ENCODE measurements around the gene ARCN1.

Gene ARCN1

DNA sequence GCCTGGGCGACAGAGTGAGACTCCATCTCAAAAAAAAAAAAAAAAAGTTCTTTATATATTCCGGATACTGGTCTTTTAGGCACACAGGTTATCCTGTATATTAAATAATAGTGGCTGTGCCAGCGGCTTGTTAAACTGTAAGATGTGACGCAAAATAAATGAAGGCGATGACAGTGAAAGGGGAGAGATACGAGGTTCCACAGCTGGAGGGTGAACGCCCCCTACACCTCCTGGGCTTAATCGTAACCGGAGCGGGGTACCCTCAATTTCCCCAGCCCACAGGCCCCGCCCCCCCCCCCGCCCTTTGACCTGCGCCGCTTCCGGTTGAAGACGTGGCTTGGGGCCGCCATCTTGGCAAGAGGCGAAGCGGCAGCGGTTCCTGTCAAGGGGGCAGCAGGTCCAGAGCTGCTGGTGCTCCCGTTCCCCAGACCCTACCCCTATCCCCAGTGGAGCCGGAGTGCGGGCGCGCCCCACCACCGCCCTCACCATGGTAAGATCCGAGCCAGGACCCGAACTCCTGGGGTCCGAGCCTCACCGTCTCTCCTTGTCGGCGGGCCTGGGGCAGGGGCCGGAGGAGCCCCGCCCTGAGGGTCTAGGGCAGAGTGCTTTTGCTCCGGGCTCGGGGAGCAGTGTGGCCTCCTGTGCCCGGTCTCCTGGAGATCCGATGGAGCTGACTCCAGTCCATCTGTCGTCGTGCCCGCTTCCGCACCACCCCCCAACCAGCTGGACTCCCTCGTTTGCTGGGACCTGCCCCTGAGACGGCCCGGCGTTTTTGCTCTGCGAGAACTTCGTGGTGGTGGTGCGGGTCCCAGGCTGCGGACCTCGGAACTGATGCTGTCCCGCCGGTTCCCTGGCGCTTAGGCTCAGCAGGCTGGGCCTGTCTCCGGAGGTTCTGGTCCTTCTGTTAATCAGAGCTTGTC lies at the start of gene ARCN1:
Gene ARCN1, plus strand, starts transcription at position 349 of the 920 bp plus-strand sequence. Its CDS starts 139 bp downstream, at position 488.
- DNase-seq (ENCODE audit: low read depth) = peak; percentile 75

DNA sequence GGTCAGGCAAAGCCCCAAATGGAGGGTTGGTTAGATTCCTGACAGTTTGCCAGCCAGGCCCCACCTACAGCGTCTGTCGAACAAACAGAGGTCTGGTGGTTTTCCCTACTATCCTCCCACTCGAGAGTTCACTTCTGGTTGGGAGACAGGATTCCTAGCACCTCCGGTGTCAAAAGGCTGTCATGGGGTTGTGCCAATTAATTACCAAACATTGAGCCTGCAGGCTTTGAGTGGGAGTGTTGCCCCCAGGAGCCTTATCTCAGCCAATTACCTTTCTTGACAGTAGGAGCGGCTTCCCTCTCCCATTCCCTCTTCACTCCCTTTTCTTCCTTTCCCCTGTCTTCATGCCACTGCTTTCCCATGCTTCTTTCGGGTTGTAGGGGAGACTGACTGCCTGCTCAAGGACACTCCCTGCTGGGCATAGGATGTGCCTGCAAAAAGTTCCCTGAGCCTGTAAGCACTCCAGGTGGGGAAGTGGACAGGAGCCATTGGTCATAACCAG lies 49.6 kb upstream of the ARCN1 start:
- no peak for DNase-seq (ENCODE audit: low read depth)

DNA sequence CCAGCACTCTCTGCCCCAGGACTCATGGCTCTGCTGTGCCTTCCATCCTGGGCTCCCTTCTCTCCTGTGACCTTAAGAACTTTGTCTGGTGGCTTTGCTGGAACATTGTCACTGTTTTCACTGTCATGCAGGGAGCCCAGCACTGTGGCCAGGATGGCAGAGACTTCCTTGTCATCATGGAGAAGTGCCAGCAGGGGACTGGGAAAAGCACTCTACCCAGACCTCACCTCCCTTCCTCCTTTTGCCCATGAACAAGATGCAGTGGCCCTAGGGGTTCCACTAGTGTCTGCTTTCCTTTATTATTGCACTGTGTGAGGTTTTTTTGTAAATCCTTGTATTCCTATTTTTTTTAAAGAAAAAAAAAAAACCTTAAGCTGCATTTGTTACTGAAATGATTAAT lies 47.9 kb upstream of the ARCN1 start:
- DNase-seq (ENCODE audit: low read depth) = no peak

DNA sequence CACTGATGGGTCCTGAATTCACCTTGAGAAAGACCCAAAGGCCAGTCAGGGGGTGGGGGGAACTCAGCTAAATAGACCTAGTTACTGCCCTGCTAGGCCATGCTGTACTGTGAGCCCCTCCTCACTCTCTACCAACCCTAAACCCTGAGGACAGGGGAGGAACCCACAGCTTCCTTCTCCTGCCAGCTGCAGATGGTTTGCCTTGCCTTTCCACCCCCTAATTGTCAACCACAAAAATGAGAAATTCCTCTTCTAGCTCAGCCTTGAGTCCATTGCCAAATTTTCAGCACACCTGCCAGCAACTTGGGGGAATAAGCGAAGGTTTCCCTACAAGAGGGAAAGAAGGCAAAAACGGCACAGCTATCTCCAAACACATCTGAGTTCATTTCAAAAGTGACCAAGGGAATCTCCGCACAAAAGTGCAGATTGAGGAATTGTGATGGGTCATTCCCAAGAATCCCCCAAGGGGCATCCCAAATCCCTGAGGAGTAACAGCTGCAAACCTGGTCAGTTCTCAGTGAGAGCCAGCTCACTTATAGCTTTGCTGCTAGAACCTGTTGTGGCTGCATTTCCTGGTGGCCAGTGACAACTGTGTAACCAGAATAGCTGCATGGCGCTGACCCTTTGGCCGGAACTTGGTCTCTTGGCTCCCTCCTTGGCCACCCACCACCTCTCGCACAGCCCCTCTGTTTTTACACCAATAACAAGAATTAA lies 47.3 kb upstream of the ARCN1 start:
- no peak for DNase-seq (ENCODE audit: low read depth)

DNA sequence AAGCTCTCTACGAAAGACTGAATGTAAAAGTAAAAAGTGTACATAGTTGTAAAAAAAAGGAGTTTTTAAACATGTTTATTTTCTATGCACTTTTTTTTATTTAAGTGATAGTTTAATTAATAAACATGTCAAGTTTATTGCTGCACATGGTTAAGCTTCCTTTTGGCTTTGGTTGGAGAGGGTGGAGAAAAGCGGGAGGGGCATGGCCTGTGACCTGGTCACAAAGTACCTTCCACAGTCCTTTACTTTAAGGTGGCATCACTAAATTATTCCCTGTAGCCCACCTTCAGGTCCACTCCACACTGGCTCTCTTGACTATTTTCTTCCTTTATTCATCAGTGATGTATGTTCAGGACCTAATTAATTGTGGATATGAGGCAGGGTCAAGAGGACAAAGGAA lies 45.5 kb upstream of the ARCN1 start:
- no peak for DNase-seq (ENCODE audit: low read depth)

DNA sequence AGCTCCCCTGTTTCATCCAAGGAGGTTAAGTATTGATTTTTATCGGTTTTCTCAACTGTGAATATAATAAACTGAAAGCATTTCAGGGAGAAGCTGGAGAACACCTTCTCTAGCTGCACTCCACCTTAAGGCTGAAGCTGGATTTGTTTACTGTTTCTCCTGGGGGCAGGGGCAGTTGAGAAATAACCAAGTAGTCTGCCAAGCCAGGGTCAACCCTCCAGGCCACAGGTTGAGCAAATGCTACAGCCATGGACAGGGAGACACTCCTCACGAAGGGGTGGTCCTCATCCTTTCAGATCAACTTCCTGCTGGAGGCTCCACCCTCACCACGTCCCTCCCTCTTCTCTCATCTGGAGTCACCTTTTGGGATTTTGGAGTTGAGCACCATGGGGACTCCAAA lies 45.1 kb upstream of the ARCN1 start, which contains the start of gene TTC36:
Gene TTC36, plus strand, starts transcription at position 366 of the 400 bp plus-strand sequence. Its CDS starts 21 bp downstream, at position 387.
- no peak for DNase-seq (ENCODE audit: low read depth)

DNA sequence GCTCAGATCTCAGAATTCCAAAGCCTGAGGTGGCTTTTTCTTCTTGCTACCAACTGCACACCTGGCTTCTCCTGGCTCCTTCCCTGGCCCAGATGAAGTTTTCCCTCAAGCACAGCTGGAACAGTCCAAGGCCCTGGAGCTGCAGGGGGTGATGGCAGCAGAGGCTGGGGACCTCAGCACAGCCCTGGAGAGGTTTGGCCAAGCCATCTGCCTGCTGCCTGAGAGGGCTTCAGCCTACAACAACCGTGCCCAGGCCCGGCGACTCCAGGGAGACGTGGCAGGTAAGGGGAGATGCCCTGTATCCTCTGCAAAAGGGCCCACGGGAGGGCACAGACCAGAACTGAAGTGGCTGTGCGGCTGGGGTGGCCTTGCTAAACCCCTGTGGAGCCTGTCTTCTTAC lies 43.7 kb upstream of the ARCN1 start:
- no peak for DNase-seq (ENCODE audit: low read depth)

DNA sequence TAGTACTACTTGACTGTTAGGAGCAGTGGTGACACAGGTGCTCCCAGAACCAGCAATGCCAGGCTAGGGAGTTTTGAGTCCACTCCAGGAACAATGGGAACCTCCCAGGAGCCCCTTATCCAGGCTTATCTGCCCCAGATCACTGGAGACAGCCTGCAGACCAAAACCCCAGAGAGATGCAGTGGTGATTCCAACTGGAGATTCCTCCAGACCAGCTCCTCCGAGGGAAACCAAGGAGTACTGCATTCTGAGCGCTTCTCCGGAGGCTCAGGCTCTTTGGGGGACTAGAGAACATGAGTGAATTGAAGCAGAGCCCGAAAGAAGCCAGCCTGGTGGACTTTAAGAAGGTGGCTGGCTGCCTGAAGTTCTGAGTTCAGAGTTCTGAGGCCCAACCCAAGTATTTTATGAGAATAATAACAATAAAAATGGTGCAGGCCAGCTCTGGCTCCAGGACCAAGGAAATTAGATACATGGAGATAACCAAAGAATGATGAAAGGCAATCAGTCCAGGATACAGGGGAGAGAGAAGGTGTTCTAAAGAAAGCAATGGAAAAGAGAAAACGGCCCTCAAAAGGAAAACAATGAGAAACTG lies 42.5 kb upstream of the ARCN1 start:
- DNase-seq (ENCODE audit: low read depth) = no peak

DNA sequence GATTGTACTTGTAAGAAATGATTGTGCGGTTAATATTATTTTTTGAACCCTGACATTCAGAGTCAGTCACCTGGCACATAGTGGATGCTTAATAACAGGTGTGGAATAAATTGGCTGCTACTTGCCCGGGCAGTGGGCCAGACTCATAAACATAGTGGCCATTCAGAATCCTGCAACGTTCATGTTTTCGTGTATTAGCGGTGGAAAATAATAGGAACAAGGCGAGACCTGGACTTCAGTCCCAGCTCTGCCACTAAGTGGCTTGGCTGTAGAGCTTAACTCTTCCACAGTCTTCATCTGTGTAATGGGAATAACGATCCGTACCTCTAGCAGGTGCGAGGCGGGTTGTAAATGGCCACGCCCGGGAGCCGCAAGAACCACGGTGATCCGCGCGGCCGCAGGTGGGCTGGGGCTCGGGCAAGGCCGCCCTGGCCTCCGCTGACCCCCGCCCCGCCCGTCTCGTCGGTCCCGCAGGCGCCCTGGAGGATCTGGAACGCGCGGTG lies 42.0 kb upstream of the ARCN1 start:
- DNase-seq (ENCODE audit: low read depth) = no peak

DNA sequence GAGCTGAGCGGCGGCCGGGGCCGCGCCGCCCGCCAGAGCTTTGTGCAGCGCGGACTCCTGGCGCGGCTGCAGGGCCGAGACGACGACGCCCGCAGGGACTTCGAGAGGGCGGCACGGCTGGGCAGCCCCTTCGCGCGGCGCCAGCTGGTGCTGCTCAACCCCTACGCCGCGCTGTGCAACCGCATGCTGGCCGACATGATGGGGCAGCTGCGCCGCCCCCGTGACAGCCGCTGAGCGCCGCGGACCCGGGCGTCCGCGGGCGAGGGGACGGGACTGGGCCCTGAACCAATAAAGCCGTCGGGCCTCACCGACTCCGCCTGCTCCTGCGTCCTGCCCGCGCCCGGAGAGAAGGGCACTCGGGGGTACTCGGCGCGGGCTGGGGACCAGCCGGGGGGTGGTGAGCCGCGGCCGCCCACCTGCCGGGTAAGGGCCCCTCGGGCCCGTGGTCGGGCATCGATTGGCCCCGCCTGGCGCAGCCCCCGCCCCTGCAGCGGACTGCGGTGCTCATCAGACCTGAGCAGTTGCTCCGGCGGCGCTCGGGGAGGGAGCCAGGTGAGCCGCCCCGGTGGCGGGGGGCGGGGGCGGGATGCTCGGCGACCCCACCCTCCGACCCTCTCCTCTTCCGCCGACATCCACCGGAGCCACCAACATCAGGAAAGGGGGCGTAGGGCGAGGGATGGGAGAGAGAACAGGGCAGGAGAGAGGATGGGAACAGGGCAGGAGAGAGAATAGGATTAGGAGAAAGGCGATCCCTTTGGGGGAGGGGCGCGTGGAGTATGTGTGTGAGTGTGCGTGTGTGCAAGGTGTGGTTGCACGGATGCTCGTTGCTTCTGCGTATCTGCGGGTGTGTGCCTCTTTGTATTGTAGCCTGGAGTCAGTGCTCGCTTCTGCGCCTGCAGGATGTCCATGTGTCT lies 41.3 kb upstream of the ARCN1 start, which contains the start of gene TMEM25:
Gene TMEM25, plus strand, starts transcription at position 510 of the 914 bp plus-strand sequence. CDS start 610 bp downstream, outside the sequence.
- DNase-seq (ENCODE audit: low read depth) = peak; percentile 67

DNA sequence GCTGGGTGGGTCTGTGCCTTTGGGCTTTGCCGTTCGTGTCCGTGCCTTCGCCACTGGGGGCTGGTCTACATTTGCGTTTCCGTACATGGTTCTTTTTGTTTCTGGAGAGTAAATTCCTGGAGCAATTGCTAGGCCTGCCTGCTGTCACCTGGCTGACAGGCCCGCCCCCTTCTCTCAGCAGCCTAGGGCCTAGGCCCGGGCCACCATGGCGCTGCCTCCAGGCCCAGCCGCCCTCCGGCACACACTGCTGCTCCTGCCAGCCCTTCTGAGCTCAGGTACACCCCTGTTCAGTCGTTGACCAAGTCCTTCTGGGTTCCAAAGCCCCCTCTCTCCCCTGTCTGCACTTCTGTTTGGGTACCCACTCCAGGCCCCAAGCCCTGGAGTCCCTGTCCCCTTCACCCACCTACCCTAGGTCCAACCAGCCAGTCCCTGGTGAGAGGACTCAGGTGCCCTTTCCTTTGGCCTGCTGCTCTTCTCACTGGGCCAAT lies 40.6 kb upstream of the ARCN1 start:
- DNase-seq (ENCODE audit: low read depth) = no peak

DNA sequence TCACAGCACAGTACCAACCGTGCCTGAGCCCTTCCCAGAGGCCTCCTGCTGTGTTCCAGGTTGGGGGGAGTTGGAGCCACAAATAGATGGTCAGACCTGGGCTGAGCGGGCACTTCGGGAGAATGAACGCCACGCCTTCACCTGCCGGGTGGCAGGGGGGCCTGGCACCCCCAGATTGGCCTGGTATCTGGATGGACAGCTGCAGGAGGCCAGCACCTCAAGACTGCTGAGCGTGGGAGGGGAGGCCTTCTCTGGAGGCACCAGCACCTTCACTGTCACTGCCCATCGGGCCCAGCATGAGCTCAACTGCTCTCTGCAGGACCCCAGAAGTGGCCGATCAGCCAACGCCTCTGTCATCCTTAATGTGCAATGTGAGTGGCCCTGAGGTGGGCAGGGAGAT lies 40.1 kb upstream of the ARCN1 start:
- no peak for DNase-seq (ENCODE audit: low read depth)

DNA sequence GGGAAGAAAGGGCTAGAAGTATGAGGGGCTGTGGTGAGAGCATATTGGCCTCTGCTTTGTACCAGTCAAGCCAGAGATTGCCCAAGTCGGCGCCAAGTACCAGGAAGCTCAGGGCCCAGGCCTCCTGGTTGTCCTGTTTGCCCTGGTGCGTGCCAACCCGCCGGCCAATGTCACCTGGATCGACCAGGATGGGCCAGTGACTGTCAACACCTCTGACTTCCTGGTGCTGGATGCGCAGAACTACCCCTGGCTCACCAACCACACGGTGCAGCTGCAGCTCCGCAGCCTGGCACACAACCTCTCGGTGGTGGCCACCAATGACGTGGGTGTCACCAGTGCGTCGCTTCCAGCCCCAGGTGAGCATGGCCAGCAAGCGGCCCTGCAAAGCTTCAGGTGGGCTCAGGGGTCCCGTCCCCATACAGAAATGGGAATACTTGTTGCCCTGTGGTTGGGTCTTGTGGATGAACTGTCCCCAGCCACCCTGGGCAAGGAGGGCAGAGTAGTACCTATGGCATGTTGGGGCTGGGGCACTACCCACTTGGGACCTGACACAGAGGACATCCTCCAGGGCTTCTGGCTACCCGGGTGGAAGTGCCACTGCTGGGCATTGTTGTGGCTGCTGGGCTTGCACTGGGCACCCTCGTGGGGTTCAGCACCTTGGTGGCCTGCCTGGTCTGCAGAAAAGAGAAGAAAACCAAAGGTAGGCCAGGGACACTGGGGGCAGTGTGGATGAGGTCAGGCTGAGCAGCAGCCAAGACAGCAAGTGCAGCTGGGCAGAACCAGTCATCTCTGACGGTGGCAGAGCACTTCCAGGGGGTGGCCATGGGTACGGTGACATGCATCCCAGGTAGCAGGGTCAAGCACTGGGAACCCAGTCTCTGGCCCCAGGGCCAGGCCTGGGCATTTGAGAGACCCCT lies 39.1 kb upstream of the ARCN1 start:
- DNase-seq (ENCODE audit: low read depth) = no peak

DNA sequence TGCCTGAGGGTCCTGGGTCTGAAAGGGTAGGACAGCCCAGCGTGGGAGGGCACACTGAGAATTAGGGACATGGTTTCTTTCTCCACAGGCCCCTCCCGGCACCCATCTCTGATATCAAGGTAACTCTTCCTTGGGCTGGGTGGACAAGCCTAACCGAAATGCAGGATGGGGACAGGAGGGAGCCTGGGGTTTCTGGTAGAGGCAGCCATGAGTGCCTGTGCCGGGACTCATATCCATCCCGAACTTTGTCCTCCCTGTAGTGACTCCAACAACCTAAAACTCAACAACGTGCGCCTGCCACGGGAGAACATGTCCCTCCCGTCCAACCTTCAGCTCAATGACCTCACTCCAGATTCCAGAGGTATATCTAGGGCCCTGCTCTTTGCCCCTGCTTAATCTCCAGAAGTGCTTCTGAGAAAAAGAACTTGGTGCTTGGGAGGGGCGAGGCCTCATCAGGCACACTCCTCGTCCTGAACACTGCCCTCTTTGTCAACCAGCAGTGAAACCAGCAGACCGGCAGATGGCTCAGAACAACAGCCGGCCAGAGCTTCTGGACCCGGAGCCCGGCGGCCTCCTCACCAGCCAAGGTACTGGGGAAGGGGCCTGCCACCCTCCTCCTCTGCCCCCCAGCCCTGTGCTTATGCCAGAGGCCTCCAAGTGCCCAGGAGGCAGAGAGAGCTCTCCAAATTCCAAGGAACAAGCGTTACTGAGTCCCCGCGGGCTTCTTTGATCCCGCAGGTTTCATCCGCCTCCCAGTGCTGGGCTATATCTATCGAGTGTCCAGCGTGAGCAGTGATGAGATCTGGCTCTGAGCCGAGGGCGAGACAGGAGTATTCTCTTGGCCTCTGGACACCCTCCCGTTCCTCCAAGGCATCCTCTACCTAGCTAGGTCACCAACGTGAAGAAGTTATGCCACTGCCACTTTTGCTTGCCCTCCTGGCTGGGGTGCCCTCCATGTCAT lies 38.2 kb upstream of the ARCN1 start:
- no peak for DNase-seq (ENCODE audit: low read depth)

DNA sequence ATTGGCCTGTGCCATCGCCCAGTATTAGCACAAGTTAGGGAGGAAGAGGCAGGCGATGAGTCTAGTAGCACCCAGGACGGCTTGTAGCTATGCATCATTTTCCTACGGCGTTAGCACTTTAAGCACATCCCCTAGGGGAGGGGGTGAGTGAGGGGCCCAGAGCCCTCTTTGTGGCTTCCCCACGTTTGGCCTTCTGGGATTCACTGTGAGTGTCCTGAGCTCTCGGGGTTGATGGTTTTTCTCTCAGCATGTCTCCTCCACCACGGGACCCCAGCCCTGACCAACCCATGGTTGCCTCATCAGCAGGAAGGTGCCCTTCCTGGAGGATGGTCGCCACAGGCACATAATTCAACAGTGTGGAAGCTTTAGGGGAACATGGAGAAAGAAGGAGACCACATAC lies 36.9 kb upstream of the ARCN1 start:
- no peak for DNase-seq (ENCODE audit: low read depth)

DNA sequence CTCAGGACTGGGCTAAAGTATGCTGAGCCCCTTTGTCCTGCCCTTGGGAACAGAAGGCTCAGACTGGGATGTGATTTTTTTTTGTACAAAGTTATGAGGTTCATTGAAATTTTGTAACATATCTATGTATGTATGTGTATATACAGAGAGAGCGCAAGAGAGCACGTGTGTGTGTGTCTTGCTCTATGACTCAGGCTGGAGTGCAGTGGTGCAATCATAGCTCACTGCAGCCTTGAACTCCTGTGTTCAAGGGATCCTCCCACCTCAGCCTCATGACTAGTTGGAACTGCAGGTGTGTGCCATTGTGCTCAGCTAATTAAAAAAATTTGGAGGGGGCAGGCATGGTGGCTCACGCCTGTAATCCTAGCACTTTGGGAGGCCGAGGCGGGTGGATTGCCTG lies 35.5 kb upstream of the ARCN1 start:
- DNase-seq (ENCODE audit: low read depth) = no peak

DNA sequence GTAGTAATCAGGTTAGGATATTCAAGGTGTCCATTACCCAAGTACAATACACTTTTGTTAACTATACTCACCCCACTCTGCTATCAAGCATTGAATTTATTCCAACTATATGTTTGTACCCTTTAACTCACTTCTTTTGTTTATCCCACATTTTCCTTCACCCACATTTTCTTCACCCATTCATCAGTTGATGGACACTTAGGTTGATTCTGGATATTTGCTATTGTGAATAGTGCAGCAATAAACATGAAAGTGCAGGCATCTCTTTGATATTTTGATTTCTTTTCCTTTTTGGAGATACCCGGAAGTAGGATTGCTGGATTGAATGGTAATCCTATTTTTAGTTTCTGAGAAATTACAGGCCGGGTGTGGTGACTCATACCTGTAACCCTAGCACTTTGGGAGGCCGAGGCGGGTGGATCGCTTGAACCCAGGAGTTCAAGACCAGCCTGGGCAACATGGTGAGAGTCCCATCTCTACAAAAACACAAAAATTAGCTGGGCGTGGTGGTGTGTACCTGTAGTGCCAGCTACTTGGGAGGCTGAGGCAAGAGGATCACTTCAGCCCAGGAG lies 34.7 kb upstream of the ARCN1 start:
- DNase-seq (ENCODE audit: low read depth) = no peak

DNA sequence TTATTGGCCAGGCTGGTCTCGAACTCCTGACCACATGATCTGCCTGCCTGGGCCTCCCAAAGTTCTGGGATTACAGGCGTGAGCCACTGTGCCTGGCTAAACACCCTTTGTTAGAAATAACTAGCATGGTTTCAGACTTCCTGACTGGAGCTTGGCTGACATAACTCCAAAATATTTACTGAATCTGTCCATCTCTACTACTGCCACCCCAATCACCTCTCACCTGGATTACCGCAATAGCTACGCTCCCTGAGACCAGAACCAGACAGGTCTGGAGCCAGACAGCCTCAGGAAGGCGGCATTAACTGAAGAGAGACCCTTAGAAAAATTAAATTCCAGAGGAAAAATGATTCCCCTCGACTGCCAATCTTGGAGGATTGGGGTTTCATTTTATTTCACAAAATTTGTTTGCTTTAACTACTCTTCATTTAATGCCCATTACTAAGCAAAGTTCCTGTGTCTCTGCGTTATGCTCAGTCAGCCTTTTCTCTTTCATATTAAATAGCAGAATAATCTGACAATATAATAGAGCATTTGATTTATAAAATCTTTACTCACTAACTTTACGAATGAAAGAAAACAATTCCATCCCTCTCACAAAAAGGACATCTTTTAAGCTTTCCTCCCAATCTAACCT lies 28.1 kb upstream of the ARCN1 start:
- no peak for DNase-seq (ENCODE audit: low read depth)

Measured in activated T-cell treated with anti-CD3 and anti-CD28 coated beads for 24 hours (primary cell).